Measurements from ENCODE around the gene FAAP20.

FAAP20 gene

DNA sequence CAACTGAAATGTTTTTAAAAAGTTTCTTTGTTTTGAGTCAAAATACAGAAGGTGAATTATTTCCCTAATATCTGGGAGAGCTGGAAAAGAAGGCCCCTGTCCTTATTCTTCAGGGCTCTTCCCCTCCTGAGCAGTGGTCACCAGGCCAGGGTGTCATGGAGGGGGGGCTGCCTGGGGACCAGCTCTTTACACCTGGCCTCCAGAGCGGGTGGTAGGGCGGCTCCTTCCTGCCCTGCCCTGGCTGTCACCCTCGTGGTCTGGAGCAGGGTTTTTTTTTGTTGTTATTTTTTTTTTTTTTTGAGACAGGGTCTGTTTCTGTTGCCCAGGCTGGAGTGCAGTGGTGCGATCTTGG is 40.2 kb upstream of the FAAP20 start:
- Histone ChIP-seq H3K36me3 (ENCODE audit: control insufficient read depth, insufficient read depth, low read length) (no peaks in the 10 kb centered on the region; the same call in 1 of the 2 replicates), H3K4me3 (replicated peaks; ENCODE audit: low read depth, low read length) (no peak overlapping the region), H3K27me3 (replicated peaks; ENCODE audit: control insufficient read depth, insufficient read depth, low read length) (no peaks in the 10 kb centered on the region)
- TF ChIP-seq CTCF (IDR thresholded peaks at IDR 0.05; ENCODE audit: insufficient read depth, low read length, poor library complexity, severe bottlenecking) = no peak
- no peak for DNase-seq (ENCODE audit: extremely low read depth, insufficient read length)

GRCh38 chr1:2233997-2234761 is 39.6 kb upstream of the FAAP20 start:
- peak overlapping the region; percentile 43 for H3K4me3 ChIP-seq (replicated peaks; ENCODE audit: low read depth, low read length)
- H3K27me3 ChIP-seq (replicated peaks; ENCODE audit: control insufficient read depth, insufficient read depth, low read length) = no peaks in the 10 kb centered on the region
- TF ChIP-seq CTCF (IDR thresholded peaks at IDR 0.05; ENCODE audit: insufficient read depth, low read length, poor library complexity, severe bottlenecking) = peak; percentile 5
- no peaks in the 10 kb centered on the region; the same call in 1 of the 2 replicates for H3K36me3 ChIP-seq (ENCODE audit: control insufficient read depth, insufficient read depth, low read length)
- DNase-seq (ENCODE audit: extremely low read depth, insufficient read length) = no peak

DNA sequence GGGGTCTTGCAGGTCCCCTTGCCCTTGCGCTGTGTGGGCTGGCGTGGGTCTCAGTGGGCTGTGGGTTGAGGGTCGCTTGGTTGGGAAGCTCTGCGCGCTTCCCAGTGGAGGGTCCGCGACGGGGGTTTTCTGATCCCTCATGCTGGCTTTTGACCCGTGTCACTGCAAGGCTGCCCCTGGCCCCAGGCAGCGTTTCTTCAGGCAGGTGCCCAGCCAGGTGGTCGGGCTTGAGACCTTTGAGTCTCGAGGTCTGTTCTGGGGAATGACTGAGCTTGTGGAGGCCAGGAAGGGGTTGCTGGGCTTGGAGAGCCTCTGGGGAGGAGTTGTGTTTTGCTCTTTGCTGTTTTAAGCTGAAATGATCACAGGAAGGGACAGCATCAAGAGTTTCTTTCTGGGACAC is 38.9 kb upstream of the FAAP20 start:
- no peak overlapping the region for H3K4me3 ChIP-seq (replicated peaks; ENCODE audit: low read depth, low read length)
- DNase-seq (ENCODE audit: extremely low read depth, insufficient read length) = no peak
- no peaks in the 10 kb centered on the region for H3K36me3 ChIP-seq (ENCODE audit: control insufficient read depth, insufficient read depth, low read length)
- no peak for TF ChIP-seq CTCF (IDR thresholded peaks at IDR 0.05; ENCODE audit: insufficient read depth, low read length, poor library complexity, severe bottlenecking)
- no peaks in the 10 kb centered on the region for H3K27me3 ChIP-seq (replicated peaks; ENCODE audit: control insufficient read depth, insufficient read depth, low read length)

DNA sequence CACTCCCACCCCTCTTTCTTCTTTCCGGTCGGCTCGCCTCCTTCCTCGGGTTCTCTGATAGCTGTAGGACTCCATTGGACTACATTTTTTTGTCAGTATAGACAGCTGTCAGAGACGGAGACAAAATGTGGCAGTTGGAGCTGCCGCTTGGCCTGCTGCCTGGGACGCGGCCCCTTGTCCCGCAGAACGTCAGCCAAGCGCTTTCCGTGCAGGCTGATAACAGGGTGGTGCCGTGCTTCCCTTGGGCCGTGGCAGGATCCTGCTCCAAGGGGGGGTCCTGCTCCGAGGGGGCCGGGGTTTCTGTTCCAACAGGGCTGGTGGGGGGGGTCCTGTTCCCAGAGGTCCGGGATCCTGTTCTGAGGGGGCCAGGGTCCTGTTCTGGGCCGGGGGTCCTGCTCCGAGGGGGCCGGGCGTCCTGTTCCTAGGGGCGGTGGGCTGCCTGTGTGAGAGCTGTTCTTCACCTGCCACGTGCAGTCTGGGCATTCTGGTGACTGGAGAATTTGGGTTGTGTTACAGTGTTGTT is 38.4 kb upstream of the FAAP20 start:
- H3K4me3 ChIP-seq (replicated peaks; ENCODE audit: low read depth, low read length) = no peak overlapping the region
- no peaks in the 10 kb centered on the region for H3K36me3 ChIP-seq (ENCODE audit: control insufficient read depth, insufficient read depth, low read length)
- TF ChIP-seq CTCF (IDR thresholded peaks at IDR 0.05; ENCODE audit: insufficient read depth, low read length, poor library complexity, severe bottlenecking) = no peak
- no peak for DNase-seq (ENCODE audit: extremely low read depth, insufficient read length)
- H3K27me3 ChIP-seq (replicated peaks; ENCODE audit: control insufficient read depth, insufficient read depth, low read length) = no peaks in the 10 kb centered on the region

GRCh38 chr1:2232255-2232915 is 37.8 kb upstream of the FAAP20 start:
- no peak for DNase-seq (ENCODE audit: extremely low read depth, insufficient read length)
- Histone ChIP-seq H3K27me3 (replicated peaks; ENCODE audit: control insufficient read depth, insufficient read depth, low read length) (no peaks in the 10 kb centered on the region), H3K36me3 (ENCODE audit: control insufficient read depth, insufficient read depth, low read length) (no peaks in the 10 kb centered on the region), H3K4me3 (replicated peaks; ENCODE audit: low read depth, low read length) (no peak overlapping the region)
- TF ChIP-seq CTCF (IDR thresholded peaks at IDR 0.05; ENCODE audit: insufficient read depth, low read length, poor library complexity, severe bottlenecking) = no peak

Data from GM06990 (cell line).